Mucosa of stomach (tissue), 1 donor: Measurements from ENCODE around the gene AGAP2.

Experiments used
- H3K27me3 ChIP-seq: one replicate; pipeline ENCODE4 v1.7.0; 2013; ENCODE audit warnings: mild to moderate bottlenecking, low read length; ENCODE audit not compliant: control insufficient read depth, insufficient read depth
- H3K36me3 ChIP-seq: one replicate; pipeline ENCODE4 v1.7.0; 2013; ENCODE audit warnings: low read length; ENCODE audit not compliant: control insufficient read depth, insufficient read depth
- H3K4me1 ChIP-seq: one replicate; pipeline ENCODE4 v1.7.0; 2013; ENCODE audit warnings: mild to moderate bottlenecking, low read length; ENCODE audit not compliant: control insufficient read depth, insufficient read depth
- H3K4me3 ChIP-seq: one replicate; pipeline ENCODE4 v1.7.0; 2013; ENCODE audit warnings: low read length
- H3K9ac ChIP-seq: one replicate; pipeline ENCODE4 v1.7.0; 2013; ENCODE audit warnings: mild to moderate bottlenecking, low read length, moderate library complexity
- H3K9me3 ChIP-seq: one replicate; pipeline ENCODE4 v1.7.0; 2013; ENCODE audit warnings: mild to moderate bottlenecking, low read length, moderate library complexity; ENCODE audit not compliant: control insufficient read depth
- donor health status: Pancreatic carcinoma.

Gene AGAP2

DNA sequence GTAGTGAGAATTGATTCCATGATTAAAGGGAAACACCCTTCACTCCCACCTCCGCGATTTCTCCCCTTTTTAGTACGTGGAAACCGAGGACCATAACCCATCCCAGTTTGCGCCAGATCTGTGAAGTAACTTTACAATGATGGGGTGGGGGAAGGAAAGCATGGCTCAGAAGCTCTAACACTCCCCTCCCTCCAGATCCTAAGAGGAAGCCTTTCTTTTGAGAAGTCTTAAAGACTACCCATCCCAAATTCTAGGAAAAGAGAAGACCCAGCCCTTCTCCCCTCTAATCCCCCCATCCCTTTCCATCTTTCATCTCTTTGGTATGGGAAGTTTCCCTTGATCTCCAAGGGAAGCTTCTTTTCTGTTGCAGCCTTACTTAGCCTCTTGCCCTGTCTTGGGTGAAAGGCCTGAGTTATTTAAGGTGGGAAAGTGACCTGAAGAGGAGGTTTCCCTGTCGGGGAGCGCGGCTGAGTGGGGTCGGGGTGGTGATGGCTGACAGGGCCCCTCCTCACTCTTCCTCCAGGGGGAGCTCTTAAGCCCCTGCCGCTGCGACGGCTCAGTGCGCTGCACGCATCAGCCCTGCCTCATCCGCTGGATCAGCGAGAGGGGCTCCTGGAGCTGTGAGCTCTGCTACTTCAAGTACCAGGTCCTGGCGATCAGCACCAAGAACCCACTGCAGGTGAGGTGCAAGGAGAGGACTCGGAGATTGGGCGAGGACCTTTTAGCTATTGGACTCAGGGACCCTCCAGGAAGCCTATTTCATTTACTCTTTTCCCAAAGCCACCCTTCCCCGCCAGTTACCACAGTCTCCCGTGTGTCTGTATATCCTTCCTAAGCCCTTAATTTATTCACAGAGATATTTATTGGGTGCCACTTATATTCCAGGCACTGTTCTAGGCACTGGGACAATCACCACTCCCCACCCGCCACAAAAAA is 18.1 kb upstream of the AGAP2 start:
- Histone ChIP-seq H3K36me3 (no peaks in the 10 kb centered on the region), H3K9ac (peak overlapping the region; percentile 64)

DNA sequence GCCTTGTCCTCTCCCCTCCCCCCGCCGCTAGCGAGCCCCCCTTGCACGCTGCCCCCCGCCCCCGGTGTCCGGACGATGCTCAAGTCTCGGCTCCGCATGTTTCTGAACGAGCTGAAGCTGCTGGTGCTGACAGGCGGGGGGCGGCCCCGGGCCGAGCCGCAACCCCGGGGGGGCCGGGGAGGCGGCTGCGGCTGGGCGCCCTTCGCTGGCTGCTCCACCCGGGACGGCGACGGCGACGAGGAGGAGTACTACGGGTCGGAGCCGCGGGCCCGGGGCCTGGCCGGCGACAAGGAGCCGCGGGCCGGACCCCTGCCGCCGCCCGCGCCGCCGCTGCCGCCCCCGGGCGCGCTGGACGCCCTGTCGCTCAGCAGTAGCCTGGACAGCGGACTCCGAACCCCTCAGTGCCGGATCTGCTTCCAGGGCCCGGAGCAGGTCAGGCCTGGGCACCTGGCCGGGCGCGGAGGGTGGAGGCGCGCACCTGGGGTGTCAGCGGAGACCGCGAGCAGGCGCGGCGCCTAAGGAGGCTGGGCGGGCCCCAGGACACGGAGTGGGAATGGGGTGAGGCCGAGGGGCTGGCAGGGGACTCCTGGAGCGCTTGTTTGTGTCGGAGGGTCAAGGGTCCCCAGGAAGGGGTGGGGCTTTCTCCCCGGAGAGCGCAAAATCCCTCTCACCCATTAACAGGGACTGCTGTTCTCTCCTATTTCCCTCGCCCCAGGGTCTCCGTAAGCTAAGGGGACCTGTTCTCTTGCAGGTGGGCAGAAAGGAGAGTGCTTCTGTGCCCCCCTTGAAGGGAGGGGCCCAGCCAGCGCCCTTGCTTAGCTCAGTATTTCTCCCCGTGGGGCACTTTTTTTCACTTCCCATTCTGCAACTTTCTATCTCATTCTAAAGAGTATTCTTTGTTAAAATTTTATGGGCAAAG is 17.2 kb upstream of the AGAP2 start:
- H3K9me3 ChIP-seq = no peaks in the 10 kb centered on the region
- no peaks in the 10 kb centered on the region for H3K36me3 ChIP-seq
- H3K4me3 ChIP-seq = no peak overlapping the region
- H3K27me3 ChIP-seq = no peaks in the 10 kb centered on the region
- H3K9ac ChIP-seq = peak overlapping the region; percentile 64
- peaks cover 29% of the 10 kb centered on the region for H3K4me1 ChIP-seq

More for the DNA sequence above, 18.1 kb upstream of the AGAP2 start:
- peaks cover 29% of the 10 kb centered on the region for H3K4me1 ChIP-seq
- H3K4me3 ChIP-seq = no peak overlapping the region
- H3K9me3 ChIP-seq = no peaks in the 10 kb centered on the region
- no peaks in the 10 kb centered on the region for H3K27me3 ChIP-seq

- Histone ChIP-seq H3K36me3 (no peaks in the 10 kb centered on the region), H3K27me3 (no peaks in the 10 kb centered on the region), H3K9me3 (no peaks in the 10 kb centered on the region), H3K4me3 (no peak overlapping the region), H3K4me1 (peaks cover 29% of the 10 kb centered on the region), H3K9ac (no peak overlapping the region)
Measured at GRCh38 chr12:57755194-57755453, 16.6 kb upstream of the AGAP2 start.

GRCh38 chr12:57754411-57755193 is 16.1 kb upstream of the AGAP2 start, which contains the start of gene MARCHF9:
Gene MARCHF9, plus strand, starts transcription at chr12:57755103. Its CDS starts 426 bp downstream, at chr12:57755529.
- Histone ChIP-seq H3K9ac (peak within 1 kb of the TSS; percentile 64), H3K9me3 (no peaks in the 10 kb centered on the region), H3K4me1 (peaks cover 29% of the 10 kb centered on the region), H3K27me3 (no peaks in the 10 kb centered on the region), H3K4me3 (no peak within 1 kb of the TSS), H3K36me3 (no peaks in the 10 kb centered on the region)

DNA sequence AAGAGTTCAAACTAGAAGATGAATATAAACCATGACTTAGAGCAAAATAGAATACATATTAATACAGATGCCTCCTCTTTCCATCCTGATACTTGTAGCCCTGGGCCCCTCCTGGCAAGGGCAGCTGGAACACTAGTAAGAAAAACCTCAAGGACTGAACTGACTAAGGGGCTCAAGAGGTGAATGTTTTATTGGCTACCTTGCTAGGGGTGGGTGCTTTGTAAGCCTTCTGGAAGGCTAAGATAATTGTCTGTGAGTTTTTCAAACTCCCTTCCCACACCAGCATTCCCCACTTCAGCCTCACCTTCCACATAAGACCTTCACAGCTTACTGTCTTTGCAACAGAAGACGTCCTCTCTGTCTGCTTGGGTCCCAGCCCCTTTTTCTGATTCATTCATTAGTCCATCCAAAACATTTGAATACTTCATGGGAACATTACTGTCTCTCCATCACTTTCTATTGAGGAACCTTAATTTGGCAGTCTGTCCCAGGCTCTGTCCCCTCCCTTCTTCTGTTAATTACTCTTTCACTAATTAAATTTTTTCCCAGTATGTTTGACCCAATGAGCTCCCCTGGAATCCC is 15.3 kb upstream of the AGAP2 start:
- Histone ChIP-seq H3K9ac (no peak overlapping the region), H3K9me3 (no peaks in the 10 kb centered on the region), H3K4me1 (peaks cover 29% of the 10 kb centered on the region), H3K36me3 (no peaks in the 10 kb centered on the region), H3K27me3 (no peaks in the 10 kb centered on the region), H3K4me3 (no peak overlapping the region)

GRCh38 chr12:57752668-57753000 is 14.1 kb upstream of the AGAP2 start:
- no peaks in the 10 kb centered on the region for H3K27me3 ChIP-seq
- H3K4me1 ChIP-seq = peaks cover 29% of the 10 kb centered on the region
- H3K9ac ChIP-seq = peak overlapping the region; percentile 8
- H3K9me3 ChIP-seq = no peaks in the 10 kb centered on the region
- H3K4me3 ChIP-seq = no peak overlapping the region
- no peaks in the 10 kb centered on the region for H3K36me3 ChIP-seq

GRCh38 chr12:57751788-57752667 is 13.5 kb upstream of the AGAP2 start, which contains the start of gene CDK4:
Gene CDK4, minus strand, starts transcription at chr12:57752310. Its CDS starts 593 bp downstream, at chr12:57751717.
- Histone ChIP-seq H3K4me1 (peaks cover 29% of the 10 kb centered on the region), H3K9ac (peak within 1 kb of the TSS; percentile 74)

GRCh38 chr12:57751432-57751787 is 12.9 kb upstream of the AGAP2 start:
- Histone ChIP-seq H3K9ac (peak overlapping the region; percentile 74), H3K4me3 (peak overlapping the region; percentile 60), H3K4me1 (peaks cover 26% of the 10 kb centered on the region)

More at GRCh38 chr12:57751788-57752667, 13.5 kb upstream of the AGAP2 start, which contains the start of gene CDK4:
- Histone ChIP-seq H3K36me3 (no peaks in the 10 kb centered on the region), H3K4me3 (peak within 1 kb of the TSS; percentile 60), H3K27me3 (no peaks in the 10 kb centered on the region), H3K9me3 (no peaks in the 10 kb centered on the region)

DNA sequence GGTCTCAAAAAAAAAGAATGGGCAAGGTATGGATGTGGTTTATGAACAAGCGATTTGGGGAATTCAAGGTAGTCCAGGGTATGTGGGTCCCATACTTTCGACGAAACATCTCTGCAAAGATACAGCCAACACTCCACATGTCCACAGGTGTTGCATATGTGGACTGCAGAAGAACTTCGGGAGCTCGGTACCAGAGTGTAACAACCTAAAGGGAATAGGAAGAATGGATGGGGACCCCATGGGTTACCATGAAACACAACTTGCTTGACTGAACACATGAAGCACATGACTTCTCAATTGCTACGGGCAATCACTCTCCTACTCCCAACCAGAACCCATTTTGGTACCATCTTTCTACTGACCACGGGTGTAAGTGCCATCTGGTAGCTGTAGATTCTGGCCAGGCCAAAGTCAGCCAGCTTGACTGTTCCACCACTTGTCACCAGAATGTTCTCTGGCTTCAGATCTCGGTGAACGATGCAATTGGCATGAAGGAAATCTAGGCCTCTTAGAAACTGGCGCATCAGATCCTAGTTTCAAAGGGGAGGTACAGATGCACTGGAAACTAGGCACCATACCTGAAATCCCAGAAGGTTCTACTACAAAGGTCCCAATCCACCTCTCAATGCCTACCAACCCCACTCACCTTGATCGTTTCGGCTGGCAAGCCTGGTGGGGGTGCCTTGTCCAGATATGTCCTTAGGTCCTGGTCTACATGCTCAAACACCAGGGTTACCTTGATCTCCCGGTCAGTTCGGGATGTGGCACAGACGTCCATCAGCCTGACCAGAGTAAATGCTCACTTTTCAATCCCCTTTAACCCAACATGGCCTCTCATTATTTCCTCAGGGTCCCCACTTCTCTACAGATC is 12.3 kb upstream of the AGAP2 start:
- peaks cover 25% of the 10 kb centered on the region for H3K4me1 ChIP-seq
- peak overlapping the region; percentile 60 for H3K4me3 ChIP-seq
- no peaks in the 10 kb centered on the region for H3K9me3 ChIP-seq
- H3K36me3 ChIP-seq = no peaks in the 10 kb centered on the region
- peak overlapping the region; percentile 74 for H3K9ac ChIP-seq
- H3K27me3 ChIP-seq = no peaks in the 10 kb centered on the region

More at GRCh38 chr12:57751432-57751787, 12.9 kb upstream of the AGAP2 start:
- Histone ChIP-seq H3K27me3 (no peaks in the 10 kb centered on the region), H3K9me3 (no peaks in the 10 kb centered on the region), H3K36me3 (no peaks in the 10 kb centered on the region)

DNA sequence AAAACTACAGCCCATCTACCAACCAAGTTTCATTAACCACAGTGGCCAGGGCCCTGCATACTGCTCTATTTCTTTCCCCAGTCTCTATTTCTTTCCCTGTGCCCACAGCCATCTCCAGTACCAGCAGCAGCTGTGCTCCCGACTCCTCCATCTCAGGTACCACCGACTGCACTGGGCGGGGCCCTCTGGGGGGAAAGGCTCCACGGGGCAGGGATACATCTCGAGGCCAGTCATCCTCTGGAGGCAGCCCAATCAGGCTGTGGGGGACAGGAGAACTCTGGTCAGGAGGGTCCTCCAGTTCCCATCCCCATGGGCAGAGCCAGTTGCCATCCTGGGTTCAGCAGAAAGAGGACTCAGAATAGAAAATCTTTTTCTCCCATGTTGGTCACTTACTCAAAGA is 10.5 kb upstream of the AGAP2 start:
- Histone ChIP-seq H3K27me3 (no peaks in the 10 kb centered on the region), H3K9ac (no peak overlapping the region), H3K9me3 (no peaks in the 10 kb centered on the region), H3K4me1 (peaks cover 27% of the 10 kb centered on the region), H3K36me3 (no peaks in the 10 kb centered on the region), H3K4me3 (no peak overlapping the region)
